ENCODE measurements around the gene ADAMTSL1.

The ADAMTSL1 gene

GRCh38 chr9:18806232-18807080 lies 332.5 kb downstream of the ADAMTSL1 start:
- H3K4me3 ChIP-seq (ENCODE audit: low read depth, low read length), result no peak overlapping the region
- TF ChIP-seq CTCF (conservative IDR thresholded peaks at IDR 0.05; ENCODE audit: low read depth, low read length), result no peak
- DNase-seq (ENCODE audit: low read depth), result no peak

GRCh38 chr9:18810581-18810980 lies 336.6 kb downstream of the ADAMTSL1 start:
- H3K4me3 ChIP-seq (ENCODE audit: low read depth, low read length), result no peak overlapping the region
- no peak for TF ChIP-seq CTCF (conservative IDR thresholded peaks at IDR 0.05; ENCODE audit: low read depth, low read length)
- DNase-seq (ENCODE audit: low read depth), result no peak

- TF ChIP-seq CTCF (conservative IDR thresholded peaks at IDR 0.05; ENCODE audit: low read depth, low read length), result no peak
- H3K4me3 ChIP-seq (ENCODE audit: low read depth, low read length), result no peak overlapping the region
- no peak for DNase-seq (ENCODE audit: low read depth)
Observed at GRCh38 chr9:18811171-18811570, 337.2 kb downstream of the ADAMTSL1 start.

GRCh38 chr9:18819418-18819817 lies 345.5 kb downstream of the ADAMTSL1 start:
- TF ChIP-seq CTCF (conservative IDR thresholded peaks at IDR 0.05; ENCODE audit: low read depth, low read length), result no peak
- no peak for DNase-seq (ENCODE audit: low read depth)
- no peak overlapping the region for H3K4me3 ChIP-seq (ENCODE audit: low read depth, low read length)

GRCh38 chr9:18820566-18821095 lies 346.7 kb downstream of the ADAMTSL1 start:
- H3K4me3 ChIP-seq (ENCODE audit: low read depth, low read length), result no peak overlapping the region
- peak; percentile 31 for DNase-seq (ENCODE audit: low read depth)
- no peak for TF ChIP-seq CTCF (conservative IDR thresholded peaks at IDR 0.05; ENCODE audit: low read depth, low read length)

GRCh38 chr9:18821788-18822187 lies 347.8 kb downstream of the ADAMTSL1 start:
- no peak overlapping the region for H3K4me3 ChIP-seq (ENCODE audit: low read depth, low read length)
- DNase-seq (ENCODE audit: low read depth), result peak; percentile 57
- no peak for TF ChIP-seq CTCF (conservative IDR thresholded peaks at IDR 0.05; ENCODE audit: low read depth, low read length)

GRCh38 chr9:18822850-18823249 lies 348.9 kb downstream of the ADAMTSL1 start:
- H3K4me3 ChIP-seq (ENCODE audit: low read depth, low read length), result no peak overlapping the region
- no peak for TF ChIP-seq CTCF (conservative IDR thresholded peaks at IDR 0.05; ENCODE audit: low read depth, low read length)
- no peak for DNase-seq (ENCODE audit: low read depth)
